DOHH2 (cell line): ENCODE measurements around the gene GRB7.

ENCODE experiments used
- H3F3A ChIP-seq: fragments of 200-600 bp; sonication (generic), shearing (Covaris generic); 2 replicates; pipeline ENCODE4 v1.6.0; 2016; ENCODE audit warnings: antibody characterized with exemption, mild to moderate bottlenecking; ENCODE audit not compliant: control insufficient read depth, insufficient read depth
- H3K27ac ChIP-seq: fragments of 200-600 bp; sonication (generic); 2 replicates; pipeline ENCODE4 v1.5.1; 2014; ENCODE audit warnings: low read depth, mild to moderate bottlenecking, low read length, moderate library complexity
- H3K27me3 ChIP-seq: fragments of 200-600 bp; sonication (generic); 2 replicates; pipeline ENCODE4 v1.6.1; 2014; ENCODE audit warnings: mild to moderate bottlenecking, low read length, mixed read lengths; ENCODE audit not compliant: control insufficient read depth
- H3K36me3 ChIP-seq: fragments of 200-600 bp; sonication (generic); 2 replicates; pipeline ENCODE4 v1.6.1; 2014; ENCODE audit warnings: mild to moderate bottlenecking, low read length, moderate library complexity, mixed read lengths; ENCODE audit not compliant: control insufficient read depth
- H3K4me1 ChIP-seq: fragments of 200-600 bp; sonication (generic); 2 replicates; pipeline ENCODE4 v1.6.1; 2014; ENCODE audit warnings: mild to moderate bottlenecking, low read length, mixed read lengths; ENCODE audit not compliant: control insufficient read depth
- H3K4me2 ChIP-seq: fragments of 200-600 bp; sonication (generic); 2 replicates; pipeline ENCODE4 v1.6.0; 2014; ENCODE audit warnings: mild to moderate bottlenecking, low read length, moderate library complexity
- H3K4me3 ChIP-seq: fragments of 200-600 bp; sonication (generic); 2 replicates; pipeline ENCODE4 v1.5.1; 2014; ENCODE audit warnings: mild to moderate bottlenecking, low read length, mixed read lengths
- H3K79me2 ChIP-seq: fragments of 200-600 bp; sonication (generic); 2 replicates; pipeline ENCODE4 v1.6.1; 2014; ENCODE audit warnings: mild to moderate bottlenecking, low read length, mixed read lengths; ENCODE audit not compliant: control insufficient read depth
- H3K9me2 ChIP-seq: fragments of 200-600 bp; sonication (generic); replicated peaks from 2 replicates; pipeline ENCODE4 v1.6.1; 2014; ENCODE audit warnings: mild to moderate bottlenecking, low read length, mixed read lengths; ENCODE audit not compliant: control insufficient read depth
- H3K9me3 ChIP-seq: fragments of 200-600 bp; sonication (generic); 2 replicates; pipeline ENCODE4 v1.6.1; 2014; ENCODE audit warnings: antibody characterized with exemption, low read length, mixed read lengths; ENCODE audit not compliant: control insufficient read depth, insufficient read depth
- H4K20me1 ChIP-seq: fragments of 200-600 bp; sonication (generic); 2 replicates; pipeline ENCODE4 v1.6.0; 2014; ENCODE audit warnings: low read depth, mild to moderate bottlenecking, antibody characterized with exemption, low read length, moderate library complexity; ENCODE audit not compliant: control insufficient read depth, insufficient read depth
- CTCF ChIP-seq: fragments of 200-600 bp; sonication (generic); IDR thresholded peaks from one replicate; pipeline ENCODE4 v1.5.1; 2014; ENCODE audit warnings: antibody characterized with exemption, mild to moderate bottlenecking, low read depth, low read length; ENCODE audit not compliant: poor library complexity, severe bottlenecking
- EZH2phosphoT487 ChIP-seq: fragments of 200-600 bp; sonication (generic); IDR thresholded peaks from 2 replicates; pipeline ENCODE4 v1.6.1; 2017; ENCODE audit warnings: borderline replicate concordance, mild to moderate bottlenecking, antibody characterized with exemption, low read length, moderate library complexity, mixed read lengths

Gene GRB7

GRCh38 chr17:39793301-39793872 lies 55.6 kb downstream of the GRB7 start:
- peaks cover 100% of the 10 kb centered on the region for H3K4me1 ChIP-seq
- no peaks in the 10 kb centered on the region for H3K9me2 ChIP-seq
- no peak for TF ChIP-seq EZH2phosphoT487
- TF ChIP-seq CTCF: no peak
- H3K9me3 ChIP-seq: no peaks in the 10 kb centered on the region
- no peaks in the 10 kb centered on the region for H4K20me1 ChIP-seq
- H3K4me2 ChIP-seq: peak overlapping the region; percentile 76
- peak overlapping the region; percentile 65 for H3K4me3 ChIP-seq
- H3K36me3 ChIP-seq: peaks cover 72% of the 10 kb centered on the region
- peaks cover 72% of the 10 kb centered on the region for H3K79me2 ChIP-seq
- peak overlapping the region; percentile 100 for H3K27ac ChIP-seq
- peaks cover 52% of the 10 kb centered on the region for H3F3A ChIP-seq
- no peaks in the 10 kb centered on the region for H3K27me3 ChIP-seq

GRCh38 chr17:39794249-39794970 lies 56.7 kb downstream of the GRB7 start:
- Histone ChIP-seq H3K4me2 (peak overlapping the region; percentile 76), H3K27me3 (no peaks in the 10 kb centered on the region), H3F3A (peaks cover 55% of the 10 kb centered on the region), H3K36me3 (peaks cover 71% of the 10 kb centered on the region), H3K9me2 (no peaks in the 10 kb centered on the region), H3K9me3 (no peaks in the 10 kb centered on the region), H4K20me1 (no peaks in the 10 kb centered on the region), H3K27ac (peak overlapping the region; percentile 100), H3K4me1 (peaks cover 100% of the 10 kb centered on the region), H3K79me2 (peaks cover 75% of the 10 kb centered on the region), H3K4me3 (peak overlapping the region; percentile 68)
- TF ChIP-seq CTCF: no peak
- no peak for TF ChIP-seq EZH2phosphoT487
